GM12878 (cell line): Measurements from ENCODE around the gene COL20A1.

ENCODE experiments used
- BACH1 ChIP-seq: fragments of 450-650 bp; IDR thresholded peaks from 2 replicates; pipeline ENCODE4 v1.6.1; 2017; ENCODE audit warnings: mild to moderate bottlenecking, borderline replicate concordance
- CTCF ChIP-seq, 3 experiments: IDR thresholded peaks in 2 of 3; conservative IDR thresholded peaks in 1 of 3; 2 replicates each; pipeline ENCODE4 v1.5.1; 2011; ENCODE audit warnings: low read depth in 3 of 3, low read length in 3 of 3, mild to moderate bottlenecking in 3 of 3, control low read depth in 2 of 3, moderate library complexity in 2 of 3, inconsistent platforms in 1 of 3, mixed read lengths in 1 of 3; ENCODE audit not compliant: control insufficient read depth in 2 of 3, insufficient read depth in 1 of 3; ENCODE audit errors: extremely low read depth in 1 of 3
- TAF1 ChIP-seq: IDR thresholded peaks from 2 replicates; pipeline ENCODE4 v1.6.1; 2011; ENCODE audit warnings: mild to moderate bottlenecking, low read depth, low read length, borderline replicate concordance

- TF ChIP-seq CTCF (IDR thresholded peaks at IDR 0.05 in 2 of 3, conservative IDR thresholded peaks at IDR 0.05 in 1 of 3; ENCODE audit: control insufficient read depth in 2 of 3, extremely low read depth in 1 of 3, insufficient read depth in 1 of 3, low read depth in 3 of 3, low read length in 3 of 3) (no peak), BACH1 (no peak), TAF1 (no peak)
Measured at GRCh38 chr20:63359937-63360849, 67.2 kb downstream of the COL20A1 start.
